HG03565 (cell line): ENCODE results near the gene RBFOX2.
"Not testable (repeated sequence)": the region's sequence is repeated elsewhere in the genome, so short reads cannot be mapped to it uniquely, and the experiment has no call there.

ENCODE experiments used
- ATAC-seq: cut with Tn5 transposase; IDR thresholded peaks from one replicate; pipeline ENCODE4 v1.9.1; 2021; ENCODE audit warnings: mild to moderate bottlenecking, moderate library complexity; ENCODE audit not compliant: unreplicated experiment

Gene RBFOX2

DNA sequence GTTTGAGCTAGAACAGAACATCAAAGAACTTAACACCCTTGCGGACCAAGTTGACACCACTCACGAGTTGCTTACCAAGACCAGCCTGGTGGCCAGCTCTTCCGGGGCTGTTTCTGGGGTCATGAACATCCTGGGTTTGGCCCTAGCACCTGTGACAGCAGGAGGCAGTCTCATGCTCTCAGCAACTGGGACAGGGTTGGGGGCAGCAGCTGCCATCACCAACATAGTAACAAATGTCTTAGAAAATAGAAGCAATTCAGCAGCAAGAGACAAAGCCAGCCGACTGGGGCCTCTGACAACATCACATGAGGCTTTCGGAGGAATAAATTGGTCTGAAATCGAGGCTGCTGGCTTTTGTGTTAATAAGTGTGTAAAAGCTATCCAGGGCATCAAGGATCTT, 302.2 kb downstream of the RBFOX2 start:
- ATAC-seq, result no peak

DNA sequence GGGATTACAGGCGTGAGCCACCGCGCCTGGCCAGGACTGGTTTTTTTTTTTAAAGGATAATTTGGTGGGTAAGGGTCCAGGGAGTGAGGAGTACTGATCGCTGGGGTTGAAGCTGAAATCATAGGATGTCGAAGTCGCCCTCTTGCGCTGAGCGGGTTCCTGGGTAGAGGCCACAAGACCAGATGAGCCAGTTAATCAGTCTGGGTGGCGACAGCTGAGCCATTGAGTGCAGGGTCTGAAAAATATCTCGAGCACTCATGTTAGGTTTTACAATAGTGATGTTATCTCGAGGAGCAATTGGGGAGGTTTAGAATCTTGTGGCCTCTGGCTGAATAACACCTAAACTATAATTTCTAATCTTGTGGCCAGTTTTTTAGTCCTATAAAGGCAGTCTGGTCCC, 303.1 kb downstream of the RBFOX2 start:
- ATAC-seq, result no peak

DNA sequence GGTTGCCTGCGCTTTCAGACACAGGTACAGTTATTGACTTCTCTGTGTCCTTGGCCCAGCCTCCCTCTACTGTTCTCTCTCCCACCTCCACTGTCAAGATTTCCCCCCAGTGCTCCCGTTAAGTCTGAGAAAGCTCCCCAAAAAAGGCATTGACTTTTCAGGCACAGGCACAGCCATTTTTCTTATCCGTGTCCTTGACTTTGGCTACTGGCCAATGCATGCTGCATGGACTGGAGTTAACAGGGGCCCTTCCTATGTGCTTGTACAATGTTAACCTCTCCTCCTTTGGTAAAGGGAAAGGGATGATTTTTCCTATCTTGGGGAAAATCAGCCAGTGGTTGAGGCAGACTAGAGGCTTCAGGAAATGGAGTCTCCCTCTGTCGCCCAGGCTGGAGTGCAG, 306.7 kb downstream of the RBFOX2 start:
- ATAC-seq, result no peak

DNA sequence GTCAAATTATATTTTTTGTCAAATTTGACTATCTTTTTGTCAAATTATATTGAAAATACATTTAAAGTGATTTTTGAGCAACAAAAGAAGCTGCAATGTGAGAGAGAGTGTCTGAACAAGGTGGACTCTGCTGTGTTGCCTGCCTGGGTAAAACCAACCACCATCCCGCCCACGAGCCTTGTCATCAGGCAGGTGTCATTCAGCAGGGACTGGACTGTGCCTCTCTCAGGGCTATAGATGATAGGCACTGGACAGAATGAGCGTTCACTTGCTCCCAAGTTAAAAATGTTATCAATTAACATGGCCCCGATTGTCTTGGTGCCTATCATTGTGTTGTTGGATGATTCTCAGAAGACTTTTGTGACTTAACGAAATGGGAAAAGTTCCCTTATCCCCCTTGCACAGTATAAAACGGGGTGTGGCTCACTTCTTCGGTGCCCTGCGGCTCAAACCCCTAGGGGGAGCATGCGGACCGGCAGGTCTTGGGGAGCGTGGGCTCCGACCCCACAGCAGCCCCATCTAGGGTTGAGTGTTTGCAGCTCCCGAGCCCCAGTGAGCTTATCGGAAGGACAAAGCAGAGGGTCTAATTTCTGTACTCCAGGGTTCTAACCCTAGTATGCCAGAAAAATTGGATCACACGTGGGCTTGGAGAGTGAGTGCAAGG, 309.3 kb downstream of the RBFOX2 start:
- ATAC-seq, result no peak

DNA sequence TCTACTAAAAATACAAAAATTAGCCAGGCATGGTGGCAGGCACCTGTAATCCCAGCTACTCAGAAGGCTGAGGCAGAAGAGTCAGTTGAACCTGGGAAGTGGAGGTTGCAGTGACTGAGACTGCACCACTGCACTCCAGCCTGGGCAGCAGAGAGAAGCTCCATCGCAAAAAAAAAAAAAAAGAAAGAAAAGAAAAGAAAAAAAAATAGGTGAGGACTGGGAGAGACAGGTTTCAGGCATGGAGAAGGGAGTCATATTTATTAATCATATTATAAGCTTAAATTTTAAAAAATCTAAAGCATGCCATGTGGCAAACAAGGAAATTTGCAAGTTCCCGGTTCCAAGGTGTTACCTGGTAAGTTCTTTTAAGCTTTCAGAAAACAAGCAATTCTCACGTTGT, 311.1 kb downstream of the RBFOX2 start, which contains the start of gene APOL5:
TSS of gene APOL5 (plus strand) at position 301 of the 400 bp plus-strand sequence. CDS start at position 301, 0 bp downstream.
- ATAC-seq, result no peak

DNA sequence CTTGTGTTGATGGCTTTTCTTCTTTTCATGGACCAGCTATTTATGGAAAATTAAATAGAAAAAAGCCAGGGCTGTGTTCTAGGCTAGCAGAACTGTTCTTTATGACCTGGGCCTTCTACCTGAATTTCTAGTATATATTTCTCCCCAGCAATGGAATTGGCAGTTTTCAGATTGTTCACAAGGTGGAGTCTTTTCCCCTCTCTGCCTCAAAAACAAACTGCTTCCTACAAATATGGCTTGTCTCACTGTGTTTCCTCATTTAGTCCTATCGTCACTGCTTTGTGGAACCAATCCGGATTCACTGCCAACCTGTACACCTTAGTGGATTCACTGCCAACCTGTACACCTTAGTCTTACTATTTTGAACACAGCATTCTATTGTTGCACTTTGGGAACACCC, 316.0 kb downstream of the RBFOX2 start:
- no peak for ATAC-seq

DNA sequence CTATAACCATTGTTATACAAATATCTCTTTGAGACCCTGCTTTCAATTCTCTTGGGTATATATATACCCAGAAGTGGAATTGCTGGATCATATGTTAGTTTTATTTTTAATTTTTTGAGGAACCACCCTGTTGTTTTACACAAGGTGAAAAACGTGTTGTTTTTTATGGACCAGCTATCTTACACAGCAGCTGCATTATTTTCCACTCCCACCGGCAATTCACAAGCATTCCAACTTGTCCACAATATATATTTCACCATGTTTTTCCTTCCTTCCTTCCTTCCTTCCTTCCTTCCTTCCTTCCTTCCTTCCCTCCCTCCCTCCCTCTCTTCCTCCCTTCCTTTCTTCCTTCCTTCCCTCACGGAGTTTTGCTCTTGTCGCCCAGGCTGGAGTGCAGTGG, 317.3 kb downstream of the RBFOX2 start:
- ATAC-seq, result no peak

DNA sequence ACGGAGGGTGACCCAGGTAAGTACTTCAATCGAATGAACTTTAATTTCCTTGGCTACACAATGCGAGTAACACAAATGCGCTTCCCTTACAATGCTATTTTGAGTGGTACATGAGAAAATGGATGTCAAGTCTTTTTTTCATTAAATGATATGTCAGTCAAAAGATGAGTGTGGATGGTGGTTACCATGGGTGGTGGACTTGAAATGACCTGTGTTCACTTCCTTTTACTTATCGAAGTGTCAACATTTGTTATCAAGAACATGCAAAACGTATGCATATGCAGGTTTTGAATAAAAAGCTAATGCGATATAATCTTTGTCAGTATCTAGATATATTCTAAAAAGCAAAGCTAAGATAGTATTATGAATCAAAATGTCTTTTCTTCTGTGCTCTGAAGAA, 319.7 kb downstream of the RBFOX2 start:
- no peak for ATAC-seq

DNA sequence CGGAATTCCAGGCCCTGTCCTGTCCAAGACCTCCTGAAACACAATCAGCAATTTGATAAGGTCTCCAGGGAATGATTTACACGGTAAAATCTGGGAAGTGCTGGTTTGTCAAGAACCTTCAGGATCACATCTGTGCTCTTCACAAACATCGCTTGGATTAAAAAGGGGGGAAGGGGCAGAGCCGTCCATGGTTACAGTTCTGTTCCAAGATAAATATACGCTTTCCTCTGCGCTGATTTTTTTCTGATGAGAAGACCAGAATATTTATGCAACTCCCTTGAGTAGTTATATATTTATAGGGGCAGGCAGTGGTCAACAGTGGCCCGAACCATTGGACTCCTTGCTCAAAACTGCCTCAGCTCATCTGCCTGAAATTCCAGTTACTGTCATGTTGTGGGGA, 320.2 kb downstream of the RBFOX2 start:
- no peak for ATAC-seq

DNA sequence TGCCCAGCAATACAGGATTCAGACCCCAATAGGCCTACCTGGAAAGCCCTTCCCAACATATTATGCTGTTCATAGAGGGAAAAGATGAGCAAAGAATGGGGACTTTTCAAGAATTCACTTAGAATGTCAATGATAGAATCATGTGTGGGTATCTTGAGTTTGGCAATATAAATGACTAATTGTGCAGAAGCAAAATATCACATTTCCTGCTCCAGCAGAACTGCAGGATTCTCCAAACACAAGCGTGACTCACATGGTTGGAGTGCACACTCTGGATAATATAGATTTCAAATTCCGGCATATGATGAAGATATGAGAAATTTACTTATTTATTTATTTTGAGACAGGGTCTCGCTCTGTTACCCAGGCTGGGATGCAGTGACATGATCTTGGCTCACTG, 323.5 kb downstream of the RBFOX2 start:
- no peak for ATAC-seq

DNA sequence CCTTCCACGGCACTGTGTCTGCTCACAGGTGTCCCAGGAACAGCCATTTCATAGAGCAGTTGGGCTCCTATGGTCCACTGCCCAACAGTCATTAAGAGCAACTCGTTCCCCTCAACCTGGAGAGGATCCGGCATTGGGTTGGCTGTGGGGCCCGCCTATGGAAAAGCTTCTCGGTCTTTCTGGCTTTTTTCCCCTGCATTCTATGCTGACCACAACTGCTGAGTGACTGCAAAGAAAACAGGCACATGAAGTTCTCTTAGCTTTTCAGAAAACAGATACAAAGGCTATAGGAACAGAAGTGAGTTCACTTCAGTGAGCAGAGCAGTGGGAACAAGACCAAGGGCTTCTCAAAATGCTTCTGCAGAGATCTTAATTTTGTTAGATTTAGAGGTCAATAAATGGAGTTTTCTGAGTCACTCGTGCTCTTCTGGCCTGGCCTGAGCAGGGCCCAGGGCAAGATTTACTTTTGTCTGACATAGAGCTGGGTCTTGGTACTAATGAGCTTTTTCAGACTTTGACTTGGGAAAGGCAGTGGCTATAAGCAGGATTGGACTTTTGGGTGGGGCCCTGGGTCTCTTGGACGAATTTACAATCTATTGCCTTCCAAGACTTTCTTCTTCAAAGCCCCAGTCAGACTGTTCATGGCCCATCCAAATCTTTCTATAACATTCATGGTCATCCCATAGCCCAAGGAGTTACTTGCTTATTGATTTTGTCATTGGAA, 324.6 kb downstream of the RBFOX2 start:
- no peak for ATAC-seq

DNA sequence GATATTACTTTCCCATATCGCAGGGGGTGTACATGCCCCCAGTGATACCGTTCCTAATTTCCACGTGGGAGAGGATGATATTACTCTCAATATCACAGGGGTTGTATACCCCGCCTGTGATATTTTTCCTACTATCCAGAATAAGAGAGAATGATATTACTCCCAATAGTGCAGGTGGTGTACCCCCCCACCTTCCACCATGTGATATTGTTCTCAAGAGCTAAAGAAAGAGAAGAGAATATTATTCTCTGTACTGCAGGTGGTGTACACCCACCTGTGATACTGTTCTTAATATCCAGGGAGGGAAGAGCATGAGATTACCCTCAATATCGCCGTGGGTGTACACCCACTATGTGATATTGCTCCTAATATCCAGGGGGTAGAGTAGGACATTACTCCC, 328.8 kb downstream of the RBFOX2 start:
- not testable (repeated sequence) for ATAC-seq

DNA sequence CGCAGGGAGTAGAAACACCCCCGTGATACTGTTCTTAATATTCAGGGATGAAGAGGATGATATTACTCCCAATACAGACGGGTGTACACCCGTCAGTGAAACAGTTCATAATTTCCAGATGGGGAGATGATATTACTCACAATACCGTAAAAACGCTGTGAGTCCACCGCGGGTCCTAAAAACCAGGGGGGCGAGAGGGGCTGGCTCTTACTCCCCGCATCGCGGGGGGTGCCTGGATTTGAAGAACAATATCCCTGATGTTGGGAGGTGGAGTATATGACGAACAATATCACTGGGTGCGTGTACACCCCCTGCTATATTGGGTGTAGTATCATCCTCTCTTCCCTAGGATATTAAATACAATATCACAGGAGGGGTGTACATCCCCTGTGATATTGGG, 331.5 kb downstream of the RBFOX2 start:
- no peak for ATAC-seq

DNA sequence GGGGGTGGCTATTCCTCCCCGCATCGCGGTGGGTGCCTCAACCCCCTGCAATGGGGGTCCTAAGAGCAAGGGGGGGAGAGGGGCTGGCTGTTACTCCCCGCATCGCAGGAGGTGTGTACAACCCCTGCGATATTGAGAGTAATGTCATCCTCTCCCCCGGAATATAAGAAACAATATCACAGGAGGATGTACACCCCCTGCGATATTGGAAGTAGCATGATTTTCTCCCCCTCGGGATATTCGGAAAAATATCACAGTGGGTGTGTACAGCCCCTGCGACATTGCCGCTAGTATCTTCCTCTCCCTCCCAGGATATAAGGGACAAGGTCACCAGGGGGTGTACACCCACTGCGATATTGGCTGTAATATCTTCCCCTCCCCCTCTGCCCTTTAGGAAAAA, 333.4 kb downstream of the RBFOX2 start:
- no peak for ATAC-seq

DNA sequence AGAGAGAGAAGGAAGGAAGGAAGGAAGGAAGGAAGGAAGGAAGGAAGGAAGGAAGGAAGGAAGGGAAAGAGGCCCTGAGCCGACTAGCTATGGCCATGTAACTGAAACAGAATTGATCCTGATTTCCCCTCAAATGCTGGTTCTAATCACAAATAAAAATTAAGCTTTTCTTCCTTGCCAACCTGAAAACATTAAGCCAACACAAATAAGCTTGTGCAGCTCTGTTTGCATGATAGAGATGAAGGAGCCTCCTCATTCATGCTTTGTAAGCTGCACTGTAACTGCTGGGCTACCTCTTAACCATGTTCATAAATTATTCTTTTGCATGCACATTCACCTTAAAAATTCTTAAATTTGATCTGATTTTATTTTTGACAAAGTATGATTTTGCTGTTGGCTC, 338.6 kb downstream of the RBFOX2 start:
- ATAC-seq, result no peak

DNA sequence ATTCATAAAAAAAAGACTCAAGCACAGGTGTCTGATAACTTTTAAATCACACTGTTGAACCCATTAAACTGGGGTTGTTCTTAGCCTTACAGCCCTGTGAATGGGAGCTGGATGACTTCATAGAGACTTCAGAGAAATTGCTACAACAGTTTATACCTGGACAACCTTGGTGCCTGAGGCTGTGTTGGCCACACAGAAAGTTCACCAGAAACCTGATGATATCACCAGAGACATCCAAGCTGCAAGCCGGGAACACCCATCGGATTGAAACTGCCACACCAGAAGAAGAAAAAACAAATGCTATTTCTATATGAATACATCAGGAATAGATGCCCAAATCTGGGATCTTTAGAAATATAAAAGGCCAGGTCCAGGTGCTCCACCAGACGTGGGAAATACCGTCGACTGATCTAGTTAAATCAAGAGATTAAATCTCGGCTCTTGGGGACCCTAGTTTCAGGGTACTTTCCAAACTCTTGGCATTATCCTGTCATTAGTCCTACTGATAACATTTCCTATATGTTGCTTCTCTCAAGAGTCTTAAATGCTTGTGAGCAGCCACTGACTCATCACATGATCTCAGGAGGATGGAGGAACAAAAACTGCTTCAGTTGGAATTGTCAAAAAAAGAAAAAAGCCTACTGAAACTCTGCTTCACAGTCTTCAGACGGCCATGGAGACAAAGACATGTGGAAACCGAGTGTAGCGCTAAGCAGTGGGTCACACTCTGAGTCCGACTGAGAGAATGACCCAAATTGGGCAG, 339.5 kb downstream of the RBFOX2 start:
- no peak for ATAC-seq
